GM21529 (cell line): Measurements from ENCODE around the gene SRPK3.
A peak's percentile ranks its signal among the peaks of the same experiment; 100 is the strongest.
"Not testable (repeated sequence)": the region's sequence is repeated elsewhere in the genome, so short reads cannot be mapped to it uniquely, and the experiment has no call there.

Experiments used
- ATAC-seq: cut with Tn5 transposase; IDR thresholded peaks from one replicate; pipeline ENCODE4 v1.9.1; 2021; ENCODE audit not compliant: unreplicated experiment

The SRPK3 gene

GRCh38 chrX:153744210-153745066 lies 36.4 kb upstream of the SRPK3 start:
- no peak for ATAC-seq

DNA sequence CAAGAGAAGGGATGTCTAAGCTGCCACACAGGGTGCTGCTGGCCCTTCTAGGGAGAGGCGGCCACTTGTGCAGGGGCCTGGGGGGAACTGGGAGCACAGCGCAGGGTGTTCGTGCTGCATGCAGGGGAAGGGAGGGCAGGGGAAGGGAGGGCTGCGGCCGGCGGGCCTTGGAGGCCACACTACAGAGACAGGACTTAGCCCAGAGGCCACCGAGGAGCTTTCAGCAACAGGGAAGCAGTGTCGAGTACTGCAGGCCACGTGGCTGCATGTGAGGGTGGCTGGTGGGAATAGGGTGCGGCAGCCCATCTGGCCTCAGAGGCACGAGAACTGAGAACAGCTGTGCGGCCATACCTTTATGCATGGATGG lies 35.8 kb upstream of the SRPK3 start:
- ATAC-seq: not testable (repeated sequence)

DNA sequence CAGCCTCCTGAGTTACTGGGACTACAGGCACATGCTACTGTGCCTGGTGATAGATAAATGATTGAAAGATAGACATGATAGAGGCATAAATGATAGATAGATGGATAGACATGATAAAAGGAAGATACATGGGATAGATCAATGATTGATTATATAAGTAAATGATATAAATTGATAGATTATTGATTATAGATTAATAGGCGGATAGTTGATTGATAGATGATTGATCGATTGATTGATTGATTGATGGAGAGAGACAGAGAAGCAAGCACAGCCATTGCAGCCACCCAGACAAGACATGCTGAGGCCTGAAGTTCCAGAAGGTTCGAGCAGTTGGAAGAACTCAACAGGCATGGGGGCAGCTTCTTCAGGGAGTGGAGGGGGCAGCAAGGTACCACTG lies 34.5 kb upstream of the SRPK3 start:
- ATAC-seq: no peak

GRCh38 chrX:153746991-153747390 lies 33.9 kb upstream of the SRPK3 start:
- ATAC-seq: not testable (repeated sequence)

DNA sequence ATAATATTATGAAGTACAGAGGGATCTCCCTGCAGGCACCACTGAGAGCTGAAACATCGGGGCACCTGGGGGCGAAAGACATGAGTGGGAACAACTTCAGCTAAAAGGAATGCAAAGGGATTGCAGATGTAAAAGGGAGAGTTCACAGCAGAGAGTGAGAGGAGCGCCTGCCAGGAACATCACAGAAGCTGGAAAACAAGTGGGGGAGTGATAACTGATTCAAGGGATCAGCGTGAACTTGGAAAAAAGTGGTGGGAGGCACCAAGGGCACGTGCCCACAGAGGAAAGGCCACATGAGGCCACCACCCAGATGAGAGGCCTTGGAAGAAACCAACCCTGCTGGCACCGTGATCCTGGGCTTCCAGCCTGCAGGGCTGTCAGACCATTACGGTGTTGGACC lies 31.8 kb upstream of the SRPK3 start:
- ATAC-seq: not testable (repeated sequence)

DNA sequence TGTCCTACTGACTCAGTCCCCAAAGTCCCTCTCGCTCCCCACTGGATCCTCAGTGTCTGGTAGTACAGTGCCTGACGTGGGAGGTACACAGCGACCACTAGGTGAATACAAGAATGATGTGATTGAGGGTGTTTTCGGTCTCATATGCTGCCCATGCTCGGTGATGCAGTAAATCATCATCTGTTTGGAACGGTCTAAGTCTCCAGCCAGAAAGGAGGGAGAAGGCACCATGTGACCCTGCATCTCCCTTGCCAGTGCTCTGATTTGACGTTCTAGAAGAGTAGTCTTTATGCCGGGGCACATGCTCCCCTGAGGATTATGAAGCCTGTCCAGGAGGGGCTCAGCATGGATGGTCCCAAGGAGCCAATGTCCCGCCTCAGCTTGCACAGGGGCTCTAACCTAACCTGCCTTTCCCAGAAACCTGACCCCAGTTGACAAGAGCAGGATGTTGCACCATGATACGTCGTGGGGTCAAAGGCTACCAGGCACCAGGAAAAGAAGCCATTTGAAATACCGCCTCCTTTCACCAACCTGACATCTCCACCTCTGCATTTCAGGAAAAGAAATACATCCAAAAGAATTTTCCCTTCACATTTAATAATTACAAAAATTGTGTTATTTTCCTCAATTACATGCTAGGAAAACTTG lies 30.6 kb upstream of the SRPK3 start:
- ATAC-seq: no peak

DNA sequence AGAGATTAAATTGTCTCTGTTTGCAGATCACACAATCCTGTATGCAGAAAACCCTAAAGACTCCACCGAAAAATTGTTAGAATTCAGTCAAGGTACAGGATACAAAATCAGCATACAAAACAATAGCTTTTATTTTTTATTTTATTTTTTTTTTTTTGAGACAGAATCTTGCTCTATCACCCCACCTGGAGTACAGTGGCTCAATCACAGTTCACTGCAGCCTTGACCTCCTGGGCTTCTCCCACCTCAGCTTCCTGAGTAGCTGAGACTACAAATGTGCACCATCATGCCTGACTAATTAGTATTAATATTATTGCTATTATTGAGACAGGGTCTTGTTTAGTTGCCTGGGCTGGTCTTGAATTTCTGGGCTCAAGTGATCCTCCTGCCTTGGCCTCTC lies 25.7 kb upstream of the SRPK3 start:
- no peak for ATAC-seq

- ATAC-seq: no peak
These were observed 19.0 kb upstream of the SRPK3 start for GRCh38 chrX:153761863-153762262.

DNA sequence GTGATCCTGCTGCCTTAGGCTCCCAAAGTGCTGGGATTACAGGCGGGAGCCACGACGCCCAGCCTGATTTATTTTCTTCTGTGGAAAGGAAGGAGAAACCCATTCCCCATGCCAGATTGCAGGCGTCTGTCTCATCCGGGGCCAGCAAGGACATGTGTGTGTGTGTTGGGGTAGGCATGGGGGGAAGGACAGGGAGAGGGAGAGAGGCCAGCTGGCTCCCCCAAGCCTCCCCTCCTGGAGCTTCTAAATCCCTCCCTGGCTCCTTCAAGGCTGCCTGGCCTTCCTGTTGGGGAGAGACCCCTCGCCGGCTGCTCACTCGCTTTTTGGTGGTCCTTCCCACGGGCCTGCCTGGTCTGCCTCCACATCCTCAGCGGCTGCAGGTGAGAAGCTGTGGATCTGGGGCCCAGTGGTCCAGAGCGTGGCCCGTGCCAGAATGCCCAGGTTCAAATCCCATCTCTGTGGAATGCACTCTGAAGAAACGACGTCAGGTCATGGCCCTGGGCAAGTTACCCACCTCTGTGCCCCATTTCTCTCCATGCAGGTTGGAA lies 18.1 kb upstream of the SRPK3 start:
- no peak for ATAC-seq

GRCh38 chrX:153763298-153763932 lies 17.4 kb upstream of the SRPK3 start:
- no peak for ATAC-seq

- ATAC-seq: peak; percentile 68
These were observed 16.7 kb upstream of the SRPK3 start, which contains the start of gene PLXNB3 for GRCh38 chrX:153763989-153764755. Gene PLXNB3, plus strand, starts transcription at chrX:153764249. Its CDS starts 1,287 bp downstream, at chrX:153765536.

GRCh38 chrX:153764786-153765137 lies 16.1 kb upstream of the SRPK3 start:
- ATAC-seq: no peak

GRCh38 chrX:153765138-153766079 lies 15.4 kb upstream of the SRPK3 start:
- no peak for ATAC-seq

DNA sequence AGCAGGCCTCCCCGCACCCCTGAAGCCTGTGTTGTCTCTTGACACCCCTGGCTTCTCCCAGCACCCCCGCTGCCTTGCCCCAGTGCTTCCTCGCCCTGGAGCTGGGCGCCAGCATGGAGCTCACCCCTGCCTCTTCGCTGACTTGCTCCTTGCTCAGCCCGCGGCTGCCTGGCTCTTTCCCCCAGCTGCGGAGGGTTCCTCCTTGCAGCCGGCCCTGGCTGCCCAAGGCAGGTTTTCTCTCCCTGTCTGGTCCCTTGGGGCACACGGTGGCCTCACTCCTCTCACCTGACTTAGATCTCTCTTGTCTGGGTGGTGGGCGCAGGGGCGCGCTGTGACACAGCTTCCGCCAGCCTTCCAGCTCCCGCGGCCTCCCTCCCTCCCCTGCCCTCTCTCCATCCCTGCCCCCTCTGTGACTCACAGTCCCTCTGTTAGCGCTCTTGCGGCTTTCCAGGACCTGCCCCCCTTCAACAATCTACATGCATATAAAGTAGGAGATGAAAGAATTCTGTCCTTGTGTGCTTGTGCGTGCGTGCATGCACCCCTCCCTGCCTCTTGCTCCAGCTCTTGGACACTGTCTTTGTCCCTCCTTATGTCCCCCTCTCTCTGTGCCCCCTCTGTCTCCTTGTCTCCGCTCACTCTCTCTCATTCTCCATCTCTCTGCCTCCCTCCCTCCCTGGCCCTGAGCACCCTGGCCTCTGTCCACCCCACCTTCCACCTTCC lies 14.6 kb upstream of the SRPK3 start:
- no peak for ATAC-seq

DNA sequence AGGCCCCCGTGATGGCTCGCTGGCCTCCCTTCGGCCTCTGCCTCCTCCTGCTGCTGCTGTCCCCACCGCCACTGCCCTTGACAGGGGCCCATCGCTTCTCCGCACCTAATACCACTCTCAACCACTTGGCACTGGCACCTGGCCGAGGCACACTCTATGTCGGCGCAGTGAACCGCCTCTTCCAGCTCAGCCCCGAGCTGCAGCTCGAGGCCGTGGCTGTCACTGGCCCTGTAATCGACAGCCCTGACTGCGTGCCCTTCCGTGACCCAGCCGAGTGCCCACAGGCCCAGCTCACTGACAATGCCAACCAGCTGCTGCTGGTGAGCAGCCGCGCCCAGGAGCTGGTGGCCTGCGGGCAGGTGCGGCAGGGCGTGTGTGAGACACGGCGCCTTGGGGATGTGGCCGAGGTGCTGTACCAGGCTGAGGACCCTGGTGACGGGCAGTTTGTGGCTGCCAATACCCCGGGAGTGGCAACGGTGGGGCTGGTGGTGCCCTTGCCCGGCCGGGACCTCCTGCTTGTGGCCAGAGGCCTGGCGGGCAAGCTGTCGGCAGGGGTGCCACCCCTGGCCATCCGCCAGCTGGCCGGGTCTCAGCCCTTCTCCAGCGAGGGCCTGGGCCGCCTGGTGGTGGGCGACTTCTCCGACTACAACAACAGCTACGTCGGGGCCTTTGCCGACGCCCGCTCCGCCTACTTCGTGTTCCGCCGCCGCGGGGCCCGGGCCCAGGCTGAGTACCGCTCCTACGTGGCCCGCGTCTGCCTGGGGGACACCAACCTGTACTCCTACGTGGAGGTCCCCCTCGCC lies 13.8 kb upstream of the SRPK3 start:
- ATAC-seq: no peak

GRCh38 chrX:153767674-153768055 lies 13.2 kb upstream of the SRPK3 start:
- ATAC-seq: no peak

GRCh38 chrX:153768311-153769157 lies 12.3 kb upstream of the SRPK3 start:
- no peak for ATAC-seq
